H9 (cell line): ENCODE measurements around the gene GARIN5A. TPM values are rescaled to one million over a fixed set of nuclear protein-coding genes. Genes with fewer than 3 reads are reported as not detected.

Experiments
- DNase-seq: peaks from one replicate; pipeline ENCODE4 v3.0.0-alpha.2; 2017
- H2AFZ ChIP-seq: one replicate; pipeline ENCODE4 v1.6.1; 2013; ENCODE audit warnings: mild to moderate bottlenecking, low read length, control low read depth, moderate library complexity
- H2AK5ac ChIP-seq: 2 replicates; pipeline ENCODE4 v1.6.1; 2013; ENCODE audit warnings: low read length, control low read depth, mixed read lengths; ENCODE audit not compliant: insufficient read length
- H2BK120ac ChIP-seq: one replicate; pipeline ENCODE4 v1.6.1; 2013; ENCODE audit warnings: low read depth, mild to moderate bottlenecking, low read length, control low read depth, inconsistent platforms; ENCODE audit not compliant: poor library complexity, severe bottlenecking
- H2BK12ac ChIP-seq: 2 replicates; pipeline ENCODE4 v1.6.1; 2013; ENCODE audit warnings: low read length, control low read depth, mixed read lengths, low read depth; ENCODE audit not compliant: insufficient read length
- H2BK15ac ChIP-seq: 2 replicates; pipeline ENCODE4 v1.6.1; 2013; ENCODE audit warnings: low read depth, low read length, control low read depth
- H2BK20ac ChIP-seq: one replicate; pipeline ENCODE4 v1.6.1; 2013; ENCODE audit warnings: low read depth, mild to moderate bottlenecking, low read length, control low read depth, inconsistent platforms; ENCODE audit not compliant: poor library complexity, severe bottlenecking
- H2BK5ac ChIP-seq: 2 replicates; pipeline ENCODE4 v1.6.1; 2013; ENCODE audit warnings: low read length, control low read depth, mixed read lengths; ENCODE audit not compliant: insufficient read length
- H3K14ac ChIP-seq: 2 replicates; pipeline ENCODE4 v1.6.1; 2013; ENCODE audit warnings: low read length, control low read depth; ENCODE audit not compliant: insufficient read depth
- H3K18ac ChIP-seq: 2 replicates; pipeline ENCODE4 v1.6.1; 2013; ENCODE audit warnings: low read depth, mild to moderate bottlenecking, mixed read lengths, low read length, control low read depth; ENCODE audit not compliant: insufficient read length
- H3K23ac ChIP-seq: 2 replicates; pipeline ENCODE4 v1.6.1; 2013; ENCODE audit warnings: low read length, control low read depth, mixed read lengths, low read depth; ENCODE audit not compliant: insufficient read length
- H3K23me2 ChIP-seq: 2 replicates; pipeline ENCODE4 v1.6.1; 2013; ENCODE audit warnings: low read depth, mild to moderate bottlenecking, mixed read lengths, low read length, control low read depth; ENCODE audit not compliant: insufficient read length, poor library complexity, severe bottlenecking
- H3K27ac ChIP-seq: 2 replicates; pipeline ENCODE4 v1.5.1; 2013; ENCODE audit warnings: low read length, control low read depth, mixed read lengths, low read depth; ENCODE audit not compliant: insufficient read length
- H3K27me3 ChIP-seq: 2 replicates; pipeline ENCODE4 v1.6.1; 2013; ENCODE audit warnings: low read length, control low read depth, inconsistent platforms; ENCODE audit not compliant: insufficient read depth
- H3K4ac ChIP-seq: 2 replicates; pipeline ENCODE4 v1.6.1; 2013; ENCODE audit warnings: low read depth, mild to moderate bottlenecking, control low read depth, inconsistent platforms, low read length, moderate library complexity
- H3K4me1 ChIP-seq: 2 replicates; pipeline ENCODE4 v1.6.1; 2013; ENCODE audit warnings: low read length, control low read depth, inconsistent platforms; ENCODE audit not compliant: insufficient read depth
- H3K4me2 ChIP-seq: 2 replicates; pipeline ENCODE4 v1.6.1; 2013; ENCODE audit warnings: low read length, control low read depth, mixed read lengths; ENCODE audit not compliant: insufficient read length, insufficient read depth
- H3K56ac ChIP-seq: 2 replicates; pipeline ENCODE4 v1.6.1; 2013; ENCODE audit warnings: low read depth, mild to moderate bottlenecking, mixed read lengths, low read length, control low read depth; ENCODE audit not compliant: insufficient read length
- H3K79me1 ChIP-seq: 2 replicates; pipeline ENCODE4 v1.6.1; 2013; ENCODE audit warnings: low read depth, mild to moderate bottlenecking, moderate library complexity, low read length, control low read depth, inconsistent platforms; ENCODE audit not compliant: insufficient read depth, poor library complexity, severe bottlenecking
- H3K79me2 ChIP-seq: 2 replicates; pipeline ENCODE4 v1.6.1; 2013; ENCODE audit warnings: low read length, control low read depth, inconsistent platforms; ENCODE audit not compliant: insufficient read depth
- H3K9ac ChIP-seq: 2 replicates; pipeline ENCODE4 v1.6.1; 2013; ENCODE audit warnings: low read length, control low read depth, mixed read lengths; ENCODE audit not compliant: insufficient read length; ENCODE audit errors: extremely low read depth
- H3K9me3 ChIP-seq: one replicate; pipeline ENCODE4 v1.6.1; 2013; ENCODE audit warnings: low read depth, low read length, inconsistent platforms; ENCODE audit not compliant: control insufficient read depth
- H3T11ph ChIP-seq: one replicate; pipeline ENCODE4 v1.6.1; 2013; ENCODE audit warnings: mild to moderate bottlenecking, low read length, control low read depth, inconsistent platforms
- H4K20me1 ChIP-seq: one replicate; pipeline ENCODE4 v1.6.1; 2013; ENCODE audit not compliant: control insufficient read depth, insufficient read length, insufficient read depth
- H4K5ac ChIP-seq: 2 replicates; pipeline ENCODE4 v1.6.1; 2013; ENCODE audit warnings: low read depth, mild to moderate bottlenecking, mixed read lengths, low read length, control low read depth; ENCODE audit not compliant: insufficient read length
- H4K8ac ChIP-seq: replicated peaks from 2 replicates; pipeline ENCODE4 v1.6.1; 2013; ENCODE audit warnings: low read length, control low read depth, mixed read lengths, low read depth; ENCODE audit not compliant: insufficient read length
- H4K91ac ChIP-seq: 2 replicates; pipeline ENCODE4 v1.6.1; 2013; ENCODE audit warnings: low read depth, mild to moderate bottlenecking, moderate library complexity, mixed read lengths, low read length, control low read depth; ENCODE audit not compliant: insufficient read length
- H3K27ac Mint-ChIP-seq, 3 experiments: 2 replicates in 2 of 3; 3 replicates in 1 of 3; pipeline ENCODE4 v1.8.0; 2020 to 2021; ENCODE audit warnings: mixed read lengths in 3 of 3, mild to moderate bottlenecking in 1 of 3, moderate library complexity in 1 of 3
- H3K27me3 Mint-ChIP-seq: 2 replicates; pipeline ENCODE4 v1.8.0; 2021; ENCODE audit warnings: low read depth, mild to moderate bottlenecking, moderate library complexity, mixed read lengths
- H3K36me3 Mint-ChIP-seq, 3 experiments: 2 replicates in 2 of 3; 3 replicates in 1 of 3; pipeline ENCODE4 v1.8.0; 2020 to 2021; ENCODE audit warnings: low read depth in 3 of 3, mixed read lengths in 3 of 3; ENCODE audit not compliant: insufficient read depth in 1 of 3
- H3K4me1 Mint-ChIP-seq, 2 experiments: 2 replicates each; pipeline ENCODE4 v1.8.0; 2020; ENCODE audit warnings: mixed read lengths in 2 of 2
- H3K4me3 Mint-ChIP-seq, 2 experiments: 2 replicates in 1 of 2; 3 replicates in 1 of 2; pipeline ENCODE4 v1.8.0; 2020 to 2021; ENCODE audit warnings: mild to moderate bottlenecking in 2 of 2, mixed read lengths in 2 of 2, moderate library complexity in 1 of 2
- H3K9me3 Mint-ChIP-seq, 2 experiments: 2 replicates in 1 of 2; 3 replicates in 1 of 2; pipeline ENCODE4 v1.8.0; 2020; ENCODE audit warnings: mild to moderate bottlenecking in 2 of 2, mixed read lengths in 2 of 2, moderate library complexity in 1 of 2
- CTCF ChIP-seq: fragments of 200-600 bp; sonication (generic); conservative IDR thresholded peaks from 3 replicates; pipeline ENCODE4 v1.8.0; 2021; ENCODE audit warnings: antibody characterized with exemption, mild to moderate bottlenecking
- WGBS: extraction: QIAGEN DNeasy Blood & Tissue Kit; methylation state at CpG from one replicate; pipeline ENCODE4 v1.1.7; 2013; ENCODE audit warnings: missing lambda C conversion rate, low lambda C conversion rate, mixed read lengths; ENCODE audit not compliant: insufficient read length; ENCODE audit errors: extremely low coverage; 5-methylcytosine and 5-hydroxymethylcytosine counted together
- total RNA-seq: library from RNA; stranded (reverse); gene quantifications from 2 replicates; pipeline ENCODE4 v1.2.1, GENCODE V29; 2021

GARIN5A gene
- total RNA-seq, 1 experiment from 2014 or later: 9.5 TPM

GRCh38 chr19:50475736-50476223, 868 bp downstream of the GARIN5A start:
- Histone ChIP-seq H3K18ac (peak overlapping the region; percentile 20), H3K4me1 (peaks cover 4% of the 10 kb centered on the region; the same call in 1 of the 2 replicates), H2BK15ac (no peak overlapping the region), H3K23me2 (no peaks in the 10 kb centered on the region), H3K23ac (no peak overlapping the region), H2AK5ac (no peak overlapping the region), H3K79me2 (peaks cover 5% of the 10 kb centered on the region; the same call in 1 of the 2 replicates), H3K79me1 (peaks cover 9% of the 10 kb centered on the region), H2BK12ac (no peak overlapping the region), H3K14ac (no peak overlapping the region), H3K27ac (no peak overlapping the region), H2BK120ac (no peak overlapping the region), H2BK5ac (no peak overlapping the region), H2AFZ (no peak overlapping the region), H3K9me3 (peaks cover 7% of the 10 kb centered on the region), H4K91ac (no peak overlapping the region), H3K4ac (no peak overlapping the region), H3K27me3 (no peaks in the 10 kb centered on the region), H4K20me1 (no peaks in the 10 kb centered on the region), H4K5ac (no peak overlapping the region), H3K4me2 (no peak overlapping the region), H3T11ph (no peak overlapping the region), H4K8ac (no peak overlapping the region), H3K9ac (no peak overlapping the region), H2BK20ac (no peak overlapping the region), H3K56ac (no peak overlapping the region)
- peaks cover 2% of the 10 kb centered on the region for H3K27me3 Mint-ChIP-seq
- peaks cover 8 to 21% of the 10 kb centered on the region in 2 experiments for H3K4me1 Mint-ChIP-seq
- peaks cover 25 to 30% (median 28%) of the 10 kb centered on the region in 3 experiments for H3K36me3 Mint-ChIP-seq
- peak overlapping the region in 2 of 3 experiments; percentile 22 to 93; a peak in 2 of 7 replicates for H3K27ac Mint-ChIP-seq
- H3K4me3 Mint-ChIP-seq: peak overlapping the region; percentile 96 to 99
- TF ChIP-seq CTCF: no peak
- no CpG with 5 or more reads among the region's 29 CpGs for WGBS
- DNase-seq: no peak
- peaks cover 10 to 21% of the 10 kb centered on the region in 2 experiments for H3K9me3 Mint-ChIP-seq
